Left lung (tissue), 10 donors: ENCODE data around the gene MGAT5. TPM values are rescaled to one million over a fixed set of nuclear protein-coding genes. Genes with fewer than 3 reads are reported as not detected.
A peak's percentile ranks its signal among the peaks of the same experiment; 100 is the strongest.

ENCODE experiments used
- ATAC-seq: fragments of 200-7000 bp; cut with Tn5 transposase; one replicate; pipeline ENCODE4 v1.9.1; 2020; ENCODE audit warnings: moderate library complexity
- DNase-seq, 4 donors: peaks; one replicate each; pipeline ENCODE4 v3.0.0-alpha.2; 2013 to 2020
- H3K27ac ChIP-seq, 2 donors: fragments of 200-600 bp; sonication (generic) in 1 of 2; one replicate each; pipeline versions ENCODE4 v1.5.0 to v1.8.0; 2020 to 2021
- H3K27me3 ChIP-seq, 2 donors: fragments of 200-600 bp; sonication (generic) in 1 of 2; one replicate each; pipeline versions ENCODE4 v1.5.0 to v1.8.0; 2020 to 2021
- H3K36me3 ChIP-seq, 2 donors: fragments of 200-600 bp; sonication (generic) in 1 of 2; one replicate each; pipeline versions ENCODE4 v1.5.0 to v1.8.0; 2020 to 2021
- H3K4me1 ChIP-seq, 2 donors: fragments of 200-600 bp; one replicate each; pipeline ENCODE4 v1.8.0; 2021
- H3K4me3 ChIP-seq, 2 donors: fragments of 200-600 bp; sonication (generic) in 1 of 2; one replicate each; pipeline versions ENCODE4 v1.5.0 to v1.8.0; 2020 to 2021; ENCODE audit warnings: mild to moderate bottlenecking in 1 of 2
- H3K9me3 ChIP-seq, 2 donors: fragments of 200-600 bp; sonication (generic) in 1 of 2; one replicate each; pipeline versions ENCODE4 v1.5.0 to v1.8.0; 2020 to 2021
- CTCF ChIP-seq, 2 donors: fragments of 200-600 bp; sonication (generic) in 1 of 2; IDR thresholded peaks; one replicate each; pipeline versions ENCODE4 v1.5.0 to v1.8.0; 2021; ENCODE audit warnings: antibody characterized with exemption in 2 of 2
- intact Hi-C, 2 donors: fragments of 100-400 bp; cut with DNase I; formaldehyde crosslinking; loops; one replicate each; pipeline versions ENCODE4 v1.11.2 to v1.14.2; 2022
- polyA plus RNA-seq, 6 donors: library from polyadenylated mRNA; unstranded; fragments of 120-200 nt; gene quantifications; one replicate each; pipeline ENCODE4 v1.2.1, GENCODE V29; 2013; ENCODE audit not compliant: insufficient read length in 6 of 6
- total RNA-seq, 2 donors: library from RNA; stranded (reverse); fragmentation: NEBNext Ultra II Directional; extraction: Animal tissue kit (Norgen Biotek cat#: 25700); gene quantifications; one replicate each; pipeline ENCODE4 v1.2.1, GENCODE V29; 2021
- donor health status: DM: no; HTN: yes; CAD: no.
- donor health status: DM: no; HTN: no; CAD: no.

MGAT5 gene
- total and polyA plus RNA-seq, 8 donors, result 24.5 to 57.0 (median 28.1) TPM

GRCh38 chr2:134362740-134363139 is 108.9 kb downstream of the MGAT5 start:
- ATAC-seq, result no peak
- intact Hi-C loops, result no loop called here
- Histone ChIP-seq H3K4me1 (peaks cover 0 to 8% of the 10 kb centered on the region in 2 donors), H3K4me3 (no peak overlapping the region), H3K36me3 (peaks cover 0 to 26% of the 10 kb centered on the region in 2 donors), H3K9me3 (no peaks in the 10 kb centered on the region), H3K27me3 (no peaks in the 10 kb centered on the region), H3K27ac (no peak overlapping the region)
- DNase-seq, result no peak
- no peak for TF ChIP-seq CTCF (IDR thresholded peaks at IDR 0.05)

GRCh38 chr2:134365356-134365755 is 111.5 kb downstream of the MGAT5 start:
- Histone ChIP-seq H3K4me3 (no peak overlapping the region), H3K4me1 (peaks cover 0 to 6% of the 10 kb centered on the region in 2 donors), H3K9me3 (no peaks in the 10 kb centered on the region), H3K36me3 (peaks cover 0 to 26% of the 10 kb centered on the region in 2 donors), H3K27me3 (no peaks in the 10 kb centered on the region), H3K27ac (no peak overlapping the region)
- DNase-seq, result no peak
- no peak for ATAC-seq
- intact Hi-C loops, result no loop called here
- TF ChIP-seq CTCF (IDR thresholded peaks at IDR 0.05), result no peak

- DNase-seq, result no peak
- Histone ChIP-seq H3K27ac (no peak overlapping the region), H3K4me3 (no peak overlapping the region), H3K36me3 (peaks cover 0 to 27% of the 10 kb centered on the region in 2 donors), H3K4me1 (no peaks in the 10 kb centered on the region), H3K9me3 (no peaks in the 10 kb centered on the region), H3K27me3 (no peaks in the 10 kb centered on the region)
- TF ChIP-seq CTCF (IDR thresholded peaks at IDR 0.05), result no peak
- intact Hi-C loops, result no loop called here
- no peak for ATAC-seq
Observed at GRCh38 chr2:134366359-134366758, 112.5 kb downstream of the MGAT5 start.

- DNase-seq, result no peak
- Histone ChIP-seq H3K36me3 (peaks cover 0 to 25% of the 10 kb centered on the region in 2 donors), H3K27ac (no peak overlapping the region), H3K4me1 (no peaks in the 10 kb centered on the region), H3K9me3 (no peaks in the 10 kb centered on the region), H3K27me3 (no peaks in the 10 kb centered on the region), H3K4me3 (no peak overlapping the region)
- intact Hi-C loops, result no loop called here
- TF ChIP-seq CTCF (IDR thresholded peaks at IDR 0.05), result no peak
- ATAC-seq, result peak; percentile 25
Observed at GRCh38 chr2:134367213-134367612, 113.3 kb downstream of the MGAT5 start.

- no peak overlapping the region for H3K27ac ChIP-seq
- H3K4me1 ChIP-seq, result no peaks in the 10 kb centered on the region
- no peak for DNase-seq
- ATAC-seq, result peak; percentile 29
- no peaks in the 10 kb centered on the region for H3K27me3 ChIP-seq
- TF ChIP-seq CTCF (IDR thresholded peaks at IDR 0.05), result no peak
- H3K9me3 ChIP-seq, result no peaks in the 10 kb centered on the region
- no peak overlapping the region for H3K4me3 ChIP-seq
- intact Hi-C loops, result no loop called here
- H3K36me3 ChIP-seq, result peaks cover 0 to 15% of the 10 kb centered on the region in 2 donors
Observed at GRCh38 chr2:134368009-134368817, 114.3 kb downstream of the MGAT5 start.
